HG02973 (cell line): Measurements from ENCODE around the gene VPS37C.

ENCODE experiments used
- ATAC-seq: cut with Tn5 transposase; IDR thresholded peaks from one replicate; pipeline ENCODE4 v1.9.1; 2021; ENCODE audit warnings: moderate library complexity; ENCODE audit not compliant: unreplicated experiment

The VPS37C gene

DNA sequence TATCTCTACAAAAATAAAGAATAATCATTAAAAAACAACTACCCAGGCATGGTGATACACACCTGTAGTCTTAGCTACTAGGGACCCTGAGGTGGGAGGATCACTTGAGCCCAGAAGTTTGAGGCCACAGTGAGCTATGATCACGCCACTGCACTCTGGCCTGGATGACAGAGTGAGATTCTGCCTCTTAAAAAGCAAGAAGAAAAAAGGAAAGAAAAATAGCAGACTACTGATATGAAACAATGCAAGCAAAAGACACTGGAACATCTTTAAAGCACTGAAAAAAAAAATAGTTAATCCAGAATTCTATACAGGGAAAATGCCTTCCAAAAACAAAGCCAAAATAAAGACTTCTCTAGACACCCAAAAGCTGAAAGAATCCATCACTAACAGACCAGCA, 5.9 kb downstream of the VPS37C start:
- ATAC-seq, result no peak

DNA sequence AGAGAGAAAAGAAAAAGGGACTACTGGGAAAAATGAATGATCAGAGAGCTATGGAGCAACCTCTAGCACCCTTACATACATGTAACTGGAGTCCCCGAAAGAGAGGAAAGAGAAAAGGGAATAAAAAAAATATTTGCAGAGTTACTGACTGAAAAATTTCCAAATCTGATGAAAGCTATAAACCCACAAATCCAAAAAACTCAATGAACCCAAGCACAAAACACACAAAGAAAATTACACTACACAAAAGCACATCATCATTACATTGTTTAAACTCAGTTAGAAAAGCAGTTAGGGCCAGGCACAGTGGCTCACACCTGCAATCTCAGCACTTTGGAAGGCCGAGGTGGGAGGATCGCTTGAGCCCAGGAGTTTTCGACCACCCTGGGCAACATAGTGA, 6.7 kb downstream of the VPS37C start:
- ATAC-seq, result no peak

- no peak for ATAC-seq
Observed at GRCh38 chr11:61153593-61154095, 7.6 kb downstream of the VPS37C start.

DNA sequence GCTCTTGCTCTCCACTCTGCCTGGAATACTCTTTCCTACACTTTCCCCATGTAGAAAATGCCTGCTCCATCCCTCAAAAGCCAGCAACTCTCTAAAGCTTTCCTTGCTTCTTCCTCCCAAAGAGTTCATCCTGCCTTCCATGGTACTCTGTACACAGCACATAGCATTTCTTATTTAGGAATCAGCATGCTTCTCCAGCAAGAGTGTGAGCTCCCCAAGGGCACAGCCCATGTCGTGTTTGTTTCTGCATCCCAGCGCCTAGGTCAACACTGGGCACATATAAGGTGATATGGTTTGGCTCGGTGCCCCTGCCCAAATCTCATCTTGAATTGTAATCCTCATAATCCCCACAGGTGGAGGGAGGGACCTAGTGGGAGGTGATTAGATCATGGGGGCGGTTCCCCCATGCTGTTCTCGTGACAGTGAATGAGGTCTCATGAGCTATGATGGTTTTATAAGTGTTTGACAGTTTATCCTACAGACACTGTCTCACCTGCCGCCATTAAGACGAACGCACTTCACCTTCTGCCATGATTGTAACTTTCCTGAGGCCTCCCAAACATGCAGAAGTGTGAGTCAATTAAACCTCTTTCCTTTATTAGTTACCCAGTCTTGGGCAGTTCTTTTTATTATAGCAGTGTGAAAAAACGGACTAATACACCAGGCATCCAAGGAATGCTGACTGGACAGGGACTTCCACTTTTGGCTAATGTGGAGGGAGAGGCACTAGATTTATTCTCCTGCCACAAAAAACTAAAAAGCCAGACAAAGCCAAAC, 8.2 kb downstream of the VPS37C start:
- ATAC-seq, result no peak

DNA sequence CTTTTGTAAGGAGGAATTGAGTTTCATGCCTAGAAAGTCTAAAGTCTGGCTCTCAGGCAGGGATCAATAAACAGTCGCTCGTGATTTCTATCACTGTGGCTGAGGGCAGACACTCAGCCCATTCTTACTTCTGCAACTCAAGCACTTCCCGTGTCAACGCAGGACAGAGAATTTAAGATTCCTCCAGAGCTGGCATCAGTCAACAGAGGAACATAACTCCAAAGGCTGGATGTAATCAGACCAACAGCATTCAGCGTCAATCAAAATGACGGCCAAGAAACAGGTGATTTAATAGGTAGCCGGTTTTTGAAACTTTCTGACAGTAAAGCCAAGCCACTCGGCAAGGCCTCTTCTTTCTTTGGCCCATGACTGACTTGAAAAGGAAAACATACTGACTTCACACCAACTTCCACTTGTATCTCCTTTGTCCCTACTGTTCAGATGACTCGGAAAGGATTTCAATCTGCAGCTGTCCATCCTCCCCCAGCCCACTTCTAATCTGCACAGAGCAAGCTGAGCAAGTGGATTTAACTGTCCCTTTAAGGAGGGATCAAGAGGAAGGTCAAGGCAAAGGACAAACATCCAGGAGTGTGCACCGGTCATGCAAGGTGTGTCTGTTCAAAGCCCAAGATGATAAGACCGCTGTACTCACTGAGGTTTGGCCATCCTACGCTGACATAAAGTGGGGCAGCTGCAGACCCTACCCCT, 9.5 kb downstream of the VPS37C start:
- ATAC-seq, result no peak

- ATAC-seq, result no peak
Observed at GRCh38 chr11:61150706-61151544, 10.3 kb downstream of the VPS37C start.

- no peak for ATAC-seq
Observed at GRCh38 chr11:61149624-61150615, 11.3 kb downstream of the VPS37C start.

GRCh38 chr11:61147791-61148620, 13.2 kb downstream of the VPS37C start:
- no peak for ATAC-seq

DNA sequence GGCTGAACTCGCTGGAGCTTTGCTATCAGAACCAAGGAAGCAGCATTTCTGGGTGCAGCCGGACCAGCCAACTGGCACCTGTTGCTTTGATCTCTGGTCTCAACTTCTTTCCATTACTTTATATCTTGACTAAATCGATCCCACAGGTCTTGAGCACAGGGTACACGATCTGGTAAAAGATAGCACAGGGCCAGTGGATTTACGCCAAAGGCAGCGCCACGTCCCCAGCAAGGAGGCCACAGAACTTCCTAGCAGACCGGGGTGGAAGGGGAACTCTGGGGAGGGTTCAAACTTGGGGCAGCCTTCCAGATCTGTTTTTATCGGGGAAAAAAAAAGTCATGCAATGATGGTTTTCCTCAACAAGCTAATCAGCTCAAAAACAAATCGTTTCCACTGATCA, 14.0 kb downstream of the VPS37C start:
- ATAC-seq, result no peak

- no peak for ATAC-seq
Observed at GRCh38 chr11:61146416-61146815, 14.8 kb downstream of the VPS37C start.

GRCh38 chr11:61145228-61146005, 15.8 kb downstream of the VPS37C start:
- ATAC-seq, result no peak

- no peak for ATAC-seq
Observed at GRCh38 chr11:61144511-61145179, 16.6 kb downstream of the VPS37C start.

GRCh38 chr11:61142424-61142823, 18.8 kb downstream of the VPS37C start:
- no peak for ATAC-seq

DNA sequence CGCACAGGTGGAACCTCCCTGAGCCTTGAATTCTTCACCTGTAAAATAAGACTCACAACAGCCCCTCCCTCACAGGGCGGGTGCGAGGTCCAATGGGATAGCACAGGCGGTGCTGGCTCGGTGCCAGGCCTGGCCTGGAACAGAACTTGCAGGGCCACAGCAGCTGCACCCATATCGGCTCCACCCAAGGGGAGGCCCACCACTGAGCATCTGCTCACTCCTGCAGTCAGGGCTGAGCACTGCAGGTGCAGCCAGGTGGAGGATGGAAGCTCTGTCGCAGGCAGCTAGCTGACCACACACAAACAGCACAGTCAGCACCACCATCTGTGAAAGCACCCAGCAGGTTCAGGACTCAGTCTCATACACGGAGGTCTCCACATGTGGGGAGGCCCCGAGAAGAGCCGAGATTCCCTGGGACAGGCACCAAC, 19.6 kb downstream of the VPS37C start:
- ATAC-seq, result no peak

DNA sequence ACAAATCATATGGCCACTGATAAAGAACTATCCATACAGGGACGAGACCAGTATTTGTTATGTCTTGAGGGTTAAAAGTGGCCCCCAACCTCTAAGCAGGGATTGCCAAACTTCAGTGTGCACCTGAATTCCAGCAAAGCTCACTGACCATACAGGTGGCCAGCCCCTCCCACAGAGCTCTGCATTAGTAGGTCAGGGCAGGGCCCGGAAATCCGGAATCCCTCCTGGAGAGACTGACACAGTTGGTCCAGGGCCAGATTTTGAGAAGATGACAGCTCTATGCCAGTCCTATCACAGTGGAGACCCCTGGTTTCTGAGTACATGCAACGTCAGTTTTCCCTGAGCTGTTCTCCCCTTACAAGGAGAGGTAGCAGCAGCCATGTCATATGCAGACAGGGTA, 20.8 kb downstream of the VPS37C start:
- ATAC-seq, result no peak

- ATAC-seq, result no peak
Observed at GRCh38 chr11:61139387-61139786, 21.8 kb downstream of the VPS37C start.

DNA sequence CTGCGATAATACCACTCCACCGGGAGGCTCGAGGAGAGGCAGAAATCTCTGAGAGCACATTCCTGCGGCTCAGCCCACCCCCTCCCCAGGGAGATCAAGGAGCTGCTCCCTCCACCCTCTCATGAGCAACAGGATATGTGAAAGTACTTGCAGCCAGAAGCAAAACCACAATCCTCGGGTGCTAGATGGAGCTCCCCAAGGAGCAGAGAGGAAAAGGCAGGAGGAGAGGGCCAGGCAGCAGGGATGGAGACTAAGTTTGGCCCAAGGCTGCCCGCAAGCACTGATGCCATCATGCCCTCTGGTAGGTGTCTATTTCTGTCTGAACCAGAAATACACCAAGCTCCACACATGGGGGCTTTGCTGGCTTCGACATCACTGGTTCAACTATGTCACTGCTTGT, 22.3 kb downstream of the VPS37C start:
- no peak for ATAC-seq

- ATAC-seq, result no peak
Observed at GRCh38 chr11:61134801-61135257, 26.4 kb downstream of the VPS37C start.
